Right ventricle myocardium superior (tissue), 1 donor: ENCODE results near the gene FXYD5. TPM values are rescaled to one million over a fixed set of nuclear protein-coding genes. Genes with fewer than 3 reads are reported as not detected.
"Not testable (repeated sequence)": the region's sequence is repeated elsewhere in the genome, so short reads cannot be mapped to it uniquely, and the experiment has no call there.

Source experiments
- ATAC-seq: fragments of 200-7000 bp; cut with Tn5 transposase; one replicate; pipeline ENCODE4 v1.9.1; 2020; ENCODE audit warnings: mild to moderate bottlenecking; ENCODE audit not compliant: poor library complexity
- DNase-seq: peaks from one replicate; pipeline ENCODE4 v3.0.0-alpha.2; 2020
- intact Hi-C: fragments of 100-400 bp; cut with DNase I; formaldehyde crosslinking; loops from one replicate; pipeline ENCODE4 v1.11.2; 2022
- total RNA-seq: library from RNA; stranded (reverse); fragmentation: NEBNext Ultra II Directional; extraction: Animal tissue kit (Norgen Biotek cat#: 25700); gene quantifications from one replicate; pipeline ENCODE4 v1.2.1, GENCODE V29; 2021
- donor health status: DM: no; HTN: yes; CAD: no; lungs with severe emphysema.

Gene FXYD5
- total RNA-seq, 1 donor from 2014 or later = 20.9 TPM

- no peak for DNase-seq
- ATAC-seq = no peak
- intact Hi-C loops = no loop called here
Measured at GRCh38 chr19:35146746-35147459, 7.6 kb upstream of the FXYD5 start.

DNA sequence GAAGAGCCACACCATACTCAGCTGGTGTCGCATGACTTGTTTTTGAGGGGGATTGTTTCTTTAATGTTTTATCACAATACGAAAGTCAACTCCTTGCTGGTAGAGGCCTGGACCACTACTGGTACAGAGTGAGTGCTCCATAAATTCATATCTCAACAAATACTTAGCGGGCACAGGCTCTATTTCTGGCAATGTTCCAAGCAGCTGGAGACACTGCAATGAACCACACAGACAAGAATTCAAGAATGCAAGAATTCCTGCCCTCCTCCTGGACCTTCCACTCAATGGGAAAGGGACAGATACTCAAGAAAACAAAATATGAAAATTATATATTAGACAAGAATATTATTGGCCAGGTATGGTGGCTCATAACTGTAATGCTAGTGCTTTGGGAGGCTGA lies 5.1 kb upstream of the FXYD5 start:
- ATAC-seq = no peak
- intact Hi-C loops = no loop called here
- DNase-seq = no peak

GRCh38 chr19:35150445-35150844 lies 4.1 kb upstream of the FXYD5 start:
- ATAC-seq = no peak
- no peak for DNase-seq
- intact Hi-C loops = no loop called here

DNA sequence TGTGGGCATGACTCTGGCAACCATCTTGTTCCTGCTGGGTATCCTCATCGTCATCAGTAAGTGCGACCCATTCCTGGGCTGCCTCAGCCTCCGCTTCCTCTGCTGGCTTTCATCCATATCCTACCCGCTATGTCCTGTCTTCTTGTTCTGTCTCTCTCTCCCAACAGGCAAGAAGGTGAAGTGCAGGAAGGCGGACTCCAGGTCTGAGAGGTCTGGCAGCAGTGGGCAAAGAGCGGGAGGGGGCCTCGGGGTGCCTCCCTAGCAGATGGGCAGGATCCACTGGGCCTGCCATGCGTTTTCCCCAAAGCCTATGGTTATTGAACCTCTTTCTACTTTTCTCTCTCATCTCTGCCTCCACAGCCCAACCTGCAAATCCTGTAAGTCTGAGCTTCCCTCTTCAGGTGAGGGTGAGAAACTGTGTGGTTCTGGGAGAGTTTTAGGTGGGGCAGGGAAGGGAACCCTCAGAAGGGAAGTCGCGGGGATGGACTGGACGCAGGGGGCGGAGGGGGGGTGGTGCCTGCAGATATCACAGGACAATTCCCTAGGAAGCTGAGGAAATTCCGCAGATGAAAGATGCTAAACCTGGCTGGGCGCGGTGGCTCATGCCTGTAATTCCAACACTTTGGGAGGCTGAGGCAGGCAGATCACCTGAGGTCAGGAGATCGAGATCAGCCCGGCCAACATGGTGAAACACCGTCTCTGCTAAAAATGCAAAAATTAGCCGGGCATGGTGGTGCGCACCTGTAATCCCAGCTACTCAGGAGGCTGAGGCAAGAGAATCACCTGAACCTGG lies 3.1 kb upstream of the FXYD5 start:
- intact Hi-C loops = no loop called here
- ATAC-seq (no peak), DNase-seq (no peak)

- DNase-seq, intact Hi-C loops, ATAC-seq: not testable (repeated sequence)
Measured at GRCh38 chr19:35153129-35153522, 1.4 kb upstream of the FXYD5 start.

- peak; percentile 55 for DNase-seq
- intact Hi-C loops = no loop called here
- peak; percentile 37 for ATAC-seq
Measured at GRCh38 chr19:35153701-35154524, 622 bp upstream of the FXYD5 start.

DNA sequence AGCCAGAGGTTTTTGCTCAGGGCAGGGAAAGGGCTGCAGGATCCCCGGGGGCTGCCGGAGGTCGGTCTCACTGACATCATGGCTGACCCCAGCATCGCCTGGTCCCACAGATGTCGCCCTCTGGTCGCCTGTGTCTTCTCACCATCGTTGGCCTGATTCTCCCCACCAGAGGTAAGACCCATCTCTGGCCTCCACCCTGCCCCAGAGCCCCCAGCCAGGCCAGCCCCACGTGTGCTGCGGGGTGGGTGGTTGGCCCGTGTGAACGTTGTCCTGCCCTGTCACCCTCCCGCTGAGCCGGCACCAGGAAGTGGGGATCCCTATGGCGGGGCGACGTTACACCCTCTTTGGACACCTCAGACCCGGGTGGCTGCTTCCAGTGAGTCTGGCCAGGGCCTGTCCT lies 906 bp downstream of the FXYD5 start:
- no peak for DNase-seq
- intact Hi-C loops = loop anchor here (5.0 kb wide), 1 partner anchor 112 kb away; the partner anchor contains the start of gene USF2
- ATAC-seq = no peak

DNA sequence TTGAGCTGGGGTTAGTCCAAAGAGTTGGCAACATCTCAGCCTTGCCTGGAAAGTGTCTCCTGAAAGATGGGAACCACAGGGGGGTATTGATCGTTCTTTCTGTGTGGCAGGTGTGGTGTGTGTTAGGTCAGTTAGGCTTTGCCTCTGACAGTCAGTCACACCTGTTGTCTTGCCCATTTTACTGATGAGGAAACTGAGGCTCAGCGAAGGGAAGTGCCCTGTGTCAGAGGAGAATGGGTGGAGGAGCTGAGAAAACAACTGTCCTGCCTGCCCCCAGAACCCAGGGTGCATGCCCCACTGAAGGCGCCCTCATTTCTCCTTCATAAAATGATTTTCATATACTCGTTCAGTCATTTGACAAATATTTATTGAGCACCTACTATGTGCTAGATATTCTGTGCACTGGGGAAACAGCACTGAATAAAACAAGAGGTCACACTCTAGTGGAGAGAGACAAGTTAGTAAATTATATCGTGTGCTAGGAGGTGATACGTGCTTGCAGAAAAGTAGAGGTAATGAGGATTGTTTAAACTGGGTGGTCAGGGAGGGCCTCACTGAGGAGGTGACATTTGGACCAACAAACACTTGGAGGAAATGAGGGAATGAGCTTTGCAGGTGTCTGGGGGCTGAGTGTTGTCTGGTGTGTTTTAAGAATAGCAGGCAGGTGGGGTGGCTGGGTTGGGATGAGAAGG lies 1.6 kb downstream of the FXYD5 start:
- ATAC-seq = no peak
- intact Hi-C loops = loop anchor here (5.0 kb wide), 1 partner anchor 111 kb away; the partner anchor contains the start of gene USF2
- no peak for DNase-seq

DNA sequence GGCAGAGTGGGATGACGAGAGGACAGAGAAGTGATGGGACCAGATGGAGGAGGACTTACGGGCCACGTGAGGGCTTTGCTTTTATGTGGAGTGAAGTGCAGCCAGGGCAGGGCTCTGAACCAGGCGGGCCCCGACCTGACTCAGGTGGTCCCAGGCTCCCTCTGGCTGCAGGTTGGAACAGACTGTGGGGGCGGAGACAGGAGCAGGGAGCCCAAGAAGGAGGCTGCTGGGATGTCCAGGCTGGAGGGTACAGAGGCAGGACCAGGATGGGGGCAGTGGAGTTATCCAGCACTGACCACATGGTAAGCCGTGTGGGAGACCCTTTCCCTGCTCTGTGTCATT lies 2.1 kb downstream of the FXYD5 start:
- DNase-seq (no peak), ATAC-seq (no peak)
- intact Hi-C loops = loop anchor here (5.0 kb wide), 1 partner anchor 111 kb away; the partner anchor contains the start of gene USF2

DNA sequence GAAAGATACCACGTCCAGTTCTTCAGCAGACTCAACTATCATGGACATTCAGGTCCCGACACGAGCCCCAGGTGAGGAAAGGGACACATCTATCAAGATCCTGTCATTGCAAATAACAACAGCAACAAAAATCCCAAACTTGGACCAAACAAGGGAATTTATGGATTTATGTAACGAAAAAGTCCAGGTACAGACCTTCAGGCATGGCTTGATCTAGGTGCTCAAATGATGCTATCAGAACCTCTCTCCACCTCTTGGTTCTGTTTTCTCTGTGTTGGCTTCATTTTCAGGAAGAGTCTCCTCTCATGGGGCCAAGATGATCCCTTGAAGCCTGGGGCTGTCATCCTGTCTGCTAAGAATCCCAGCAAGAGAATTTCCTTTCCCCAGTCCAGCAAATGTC lies 2.9 kb downstream of the FXYD5 start:
- no peak for ATAC-seq
- intact Hi-C loops = loop anchor here (5.0 kb wide), 1 partner anchor 110 kb away; the partner anchor contains the start of gene USF2
- DNase-seq = no peak

GRCh38 chr19:35159606-35160005 lies 5.1 kb downstream of the FXYD5 start:
- DNase-seq (no peak), ATAC-seq (no peak)
- intact Hi-C loops = loop anchor here (5.0 kb wide), 1 partner anchor 108 kb away; the partner anchor contains the start of gene USF2

DNA sequence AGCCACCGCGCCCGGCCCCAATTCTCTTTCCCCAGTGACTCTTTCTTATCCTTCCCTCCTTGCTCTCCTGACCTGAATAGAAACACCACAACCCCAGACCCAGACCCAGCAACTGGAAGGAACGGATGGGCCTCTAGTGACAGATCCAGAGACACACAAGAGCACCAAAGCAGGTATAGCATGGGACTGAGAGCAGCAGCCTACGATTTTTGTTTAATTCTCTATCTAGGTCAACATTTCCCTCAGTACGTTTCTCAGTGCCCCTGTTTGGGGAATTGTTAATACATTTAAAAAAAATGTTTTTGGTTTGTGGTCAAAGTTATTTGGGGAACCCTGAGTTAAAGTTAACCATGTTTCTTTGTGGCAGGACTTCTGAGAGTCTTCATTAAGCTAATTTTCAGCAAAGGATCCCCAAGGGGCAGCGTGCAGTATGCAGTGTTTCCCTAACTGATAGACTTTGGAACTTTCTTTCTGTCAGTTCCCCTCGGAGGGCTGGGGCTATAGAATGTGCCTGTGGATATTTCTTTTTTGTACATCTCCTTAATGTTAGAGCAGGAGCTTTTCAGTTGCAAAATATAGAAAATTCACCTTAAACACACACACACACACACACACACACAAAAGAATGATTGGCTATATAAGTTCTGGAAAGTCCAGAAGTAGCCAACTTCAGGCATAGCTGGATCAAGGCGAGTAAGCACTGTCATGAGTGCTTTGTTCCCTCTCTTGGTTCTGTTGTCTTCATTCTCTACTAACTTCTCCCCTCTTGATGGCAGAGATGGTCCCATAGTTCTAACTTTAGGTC lies 6.3 kb downstream of the FXYD5 start:
- intact Hi-C loops = no loop called here
- no peak for ATAC-seq
- no peak for DNase-seq

- intact Hi-C loops = no loop called here
- DNase-seq = no peak
- ATAC-seq = no peak
Measured at GRCh38 chr19:35161434-35161743, 6.9 kb downstream of the FXYD5 start.

DNA sequence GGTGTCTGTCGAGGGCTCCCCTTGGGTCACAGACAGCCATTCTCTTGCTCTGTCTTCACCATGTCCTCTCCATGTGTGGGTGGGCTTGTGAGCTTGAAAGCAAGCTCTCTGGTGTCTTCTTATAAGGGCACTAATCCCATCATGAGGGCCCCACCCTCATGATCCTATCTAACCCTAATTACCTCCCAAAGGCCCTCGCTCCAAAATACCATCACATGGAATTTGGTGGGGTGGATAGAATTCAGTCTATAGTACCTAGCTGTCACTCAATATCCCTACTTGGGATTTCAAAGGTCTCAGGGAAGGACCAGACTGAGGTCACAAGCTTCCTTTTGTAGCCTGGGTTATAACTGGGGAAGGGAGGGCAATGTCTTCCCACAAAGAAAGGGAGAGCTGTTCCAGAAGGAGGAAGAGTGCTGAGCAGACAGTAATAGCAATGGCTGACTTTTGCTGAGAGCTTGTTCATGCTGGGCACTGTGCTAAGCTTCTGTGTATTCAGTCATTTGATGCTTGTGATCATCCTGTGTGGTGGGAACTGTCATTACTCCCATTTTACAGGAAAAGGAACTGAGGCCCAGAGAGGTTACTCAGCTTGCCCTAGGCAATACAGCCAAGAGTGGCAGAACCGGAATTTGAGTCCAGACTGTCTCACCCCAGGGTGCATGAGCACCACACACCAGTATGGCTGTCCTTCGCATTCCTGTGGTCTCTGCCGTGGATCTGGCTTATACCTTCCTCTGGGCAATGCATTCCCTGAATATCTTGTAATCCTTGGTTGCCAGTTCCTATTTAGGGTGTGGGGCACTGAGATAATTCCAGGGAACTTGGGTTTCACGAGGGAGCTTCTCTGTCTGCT lies 8.2 kb downstream of the FXYD5 start:
- DNase-seq (no peak), ATAC-seq (no peak)
- intact Hi-C loops = no loop called here

GRCh38 chr19:35164418-35164817 lies 9.9 kb downstream of the FXYD5 start:
- DNase-seq = no peak
- ATAC-seq = no peak
- intact Hi-C loops = no loop called here

- no peak for DNase-seq
- intact Hi-C loops = no loop called here
- no peak for ATAC-seq
Measured at GRCh38 chr19:35165200-35166058, 10.9 kb downstream of the FXYD5 start.
